Ovary (tissue), 9 donors: Measurements from ENCODE around the gene TXNDC12. TPM values are rescaled to one million over a fixed set of nuclear protein-coding genes. Genes with fewer than 3 reads are reported as not detected.
"Not testable (repeated sequence)": the region's sequence is repeated elsewhere in the genome, so short reads cannot be mapped to it uniquely, and the experiment has no call there.

Experiments
- DNase-seq, 5 donors: peaks; one replicate each; pipeline ENCODE4 v3.0.0-alpha.2; 2019 to 2020
- H3K27ac ChIP-seq, 2 donors: fragments of 200-600 bp; one replicate each; pipeline versions ENCODE4 v1.5.1 to v1.8.0; 2019 to 2022
- H3K27me3 ChIP-seq: fragments of 200-600 bp; one replicate; pipeline ENCODE4 v1.8.0; 2022
- H3K36me3 ChIP-seq: fragments of 200-600 bp; sonication (generic); one replicate; pipeline ENCODE4 v1.5.1; 2019
- H3K4me1 ChIP-seq: one replicate; pipeline ENCODE4 v1.8.1; 2013; ENCODE audit warnings: mild to moderate bottlenecking, moderate library complexity; ENCODE audit not compliant: insufficient read depth
- H3K4me3 ChIP-seq: fragments of 200-600 bp; sonication (generic); one replicate; pipeline ENCODE4 v1.5.1; 2017
- H3K9me3 ChIP-seq, 2 donors: fragments of 200-600 bp in 1 of 2; sonication (generic) in 1 of 2; one replicate each; pipeline versions ENCODE4 v1.5.1 to v1.8.1; 2013 to 2019; ENCODE audit warnings: mild to moderate bottlenecking in 1 of 2, moderate library complexity in 1 of 2
- EP300 ChIP-seq: sonication (generic); formaldehyde crosslinking; IDR thresholded peaks from one replicate; pipeline ENCODE4 v1.6.1; 2017; ENCODE audit warnings: antibody characterized with exemption
- POLR2A ChIP-seq: fragments of 450-650 bp; IDR thresholded peaks from one replicate; pipeline ENCODE4 v1.6.1; 2017; ENCODE audit warnings: antibody characterized with exemption, mild to moderate bottlenecking, moderate library complexity
- WGBS, 3 donors: extraction: QIAGEN DNeasy Blood & Tissue Kit in 1 of 3; methylation state at CpG; one replicate each; pipeline versions ENCODE4 v1.1.5 to v1.1.7; 2013 to 2017; 5-methylcytosine and 5-hydroxymethylcytosine counted together
- intact Hi-C, 4 donors: fragments of 100-400 bp; cut with DNase I; formaldehyde crosslinking; loops; one replicate each; pipeline versions ENCODE4 v1.11.0 to v1.15.1; 2022 to 2023
- polyA plus RNA-seq, 2 donors: library from polyadenylated mRNA; stranded (reverse); fragments of 200-250 nt in 1 of 2; fragments of 350-450 nt in 1 of 2; fragmentation: Illumina TruSeq in 1 of 2; extraction: RNeasy Lipid Tissue Mini Kit (QIAGEN cat#74804) in 1 of 2; gene quantifications; one replicate each; pipeline ENCODE4 v1.2.3, GENCODE V29; 2013 to 2014
- total RNA-seq, 7 donors: library from RNA; depleted of rRNA in 2 of 7; stranded (reverse); fragments of >200 nt in 2 of 7; fragmentation: NEBNext Ultra II Directional in 3 of 7; extraction: Animal tissue kit (Norgen Biotek cat#: 25700) in 3 of 7; gene quantifications; one replicate each; pipeline versions ENCODE4 v1.1.0 to v1.2.4, GENCODE V29; 2016 to 2023
- TF ChIP-seq, protein P1 (sequence below), 3 donors: fragments of 450-650 bp in 2 of 3; fragments of 200-600 bp in 1 of 3; IDR thresholded peaks; one replicate each; pipeline versions ENCODE4 v1.5.1 to v1.8.0; 2016 to 2022; ENCODE audit warnings: antibody characterized with exemption in 3 of 3, mild to moderate bottlenecking in 1 of 3
- donor health status: DM: no; HTN: no; CAD: no; lungs with moderate emphysema.
- donor health status: DM: no; HTN: no; CAD: no.
- donor health status: Bipolar disorder and iron deficiency.
- donor health status: DM: yes; HTN: yes; CAD: no.
- donor health status: DM: no; HTN: no; CAD: no.
- donor health status: DM: yes; HTN: yes; CAD: no.

Gene TXNDC12
- total and polyA plus RNA-seq, 9 donors: 27.3 to 52.8 (median 37.5) TPM

- H3K4me1 ChIP-seq: no peaks in the 10 kb centered on the region
- WGBS, 3 donors: 73 to 80% (median 76%) methylated on average over 3 of the region's 3 CpGs
- no peaks in the 10 kb centered on the region for H3K36me3 ChIP-seq
- H3K9me3 ChIP-seq: no peaks in the 10 kb centered on the region
- no peak overlapping the region for H3K4me3 ChIP-seq
- no peaks in the 10 kb centered on the region for H3K27me3 ChIP-seq
- no peak for DNase-seq
- TF ChIP-seq, protein P1, sequence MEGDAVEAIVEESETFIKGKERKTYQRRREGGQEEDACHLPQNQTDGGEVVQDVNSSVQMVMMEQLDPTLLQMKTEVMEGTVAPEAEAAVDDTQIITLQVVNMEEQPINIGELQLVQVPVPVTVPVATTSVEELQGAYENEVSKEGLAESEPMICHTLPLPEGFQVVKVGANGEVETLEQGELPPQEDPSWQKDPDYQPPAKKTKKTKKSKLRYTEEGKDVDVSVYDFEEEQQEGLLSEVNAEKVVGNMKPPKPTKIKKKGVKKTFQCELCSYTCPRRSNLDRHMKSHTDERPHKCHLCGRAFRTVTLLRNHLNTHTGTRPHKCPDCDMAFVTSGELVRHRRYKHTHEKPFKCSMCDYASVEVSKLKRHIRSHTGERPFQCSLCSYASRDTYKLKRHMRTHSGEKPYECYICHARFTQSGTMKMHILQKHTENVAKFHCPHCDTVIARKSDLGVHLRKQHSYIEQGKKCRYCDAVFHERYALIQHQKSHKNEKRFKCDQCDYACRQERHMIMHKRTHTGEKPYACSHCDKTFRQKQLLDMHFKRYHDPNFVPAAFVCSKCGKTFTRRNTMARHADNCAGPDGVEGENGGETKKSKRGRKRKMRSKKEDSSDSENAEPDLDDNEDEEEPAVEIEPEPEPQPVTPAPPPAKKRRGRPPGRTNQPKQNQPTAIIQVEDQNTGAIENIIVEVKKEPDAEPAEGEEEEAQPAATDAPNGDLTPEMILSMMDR (IDR thresholded peaks at IDR 0.05): no peak
- H3K27ac ChIP-seq: no peak overlapping the region
- intact Hi-C loops: no loop called here
Observed at GRCh38 chr1:52080014-52080415, 25.0 kb upstream of the TXNDC12 start.

- H3K4me1 ChIP-seq, H3K4me3 ChIP-seq, intact Hi-C loops, H3K36me3 ChIP-seq, H3K27ac ChIP-seq, H3K9me3 ChIP-seq, H3K27me3 ChIP-seq, DNase-seq: not testable (repeated sequence)
- 90 to 95% (median 92%) methylated on average over 6 of the region's 6 CpGs for WGBS, 3 donors
Observed at GRCh38 chr1:52077277-52077676, 22.3 kb upstream of the TXNDC12 start.

DNA sequence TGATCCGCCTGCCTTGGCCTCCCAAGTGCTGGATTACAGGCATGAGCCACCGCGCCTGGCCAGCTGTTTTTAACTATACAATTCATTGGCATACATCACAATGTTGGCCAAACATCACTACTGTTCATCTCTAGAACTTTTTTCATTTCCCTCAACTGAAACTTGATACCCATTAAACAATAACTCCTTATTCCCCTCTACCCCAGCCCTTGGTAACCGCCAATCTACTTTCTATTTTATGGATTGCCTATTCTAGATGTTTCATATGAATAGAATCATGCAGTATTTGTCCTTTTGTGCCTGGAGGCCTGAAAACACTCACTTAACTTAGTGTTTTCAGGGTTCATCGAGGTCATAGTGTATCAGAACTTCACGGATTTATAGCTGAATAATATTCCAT is 17.3 kb upstream of the TXNDC12 start:
- TF ChIP-seq EP300 (no peak), POLR2A (no peak)
- TF ChIP-seq, protein P1 (IDR thresholded peaks at IDR 0.05): no peak
- no peak for DNase-seq
- H3K9me3 ChIP-seq: no peaks in the 10 kb centered on the region
- H3K4me1 ChIP-seq: no peaks in the 10 kb centered on the region
- no peaks in the 10 kb centered on the region for H3K27me3 ChIP-seq
- no peaks in the 10 kb centered on the region for H3K36me3 ChIP-seq
- no peak overlapping the region for H3K4me3 ChIP-seq
- intact Hi-C loops: no loop called here
- H3K27ac ChIP-seq: no peak overlapping the region
- WGBS, 3 donors: 80 to 97% (median 80%) methylated on average over 6 of the region's 6 CpGs

DNA sequence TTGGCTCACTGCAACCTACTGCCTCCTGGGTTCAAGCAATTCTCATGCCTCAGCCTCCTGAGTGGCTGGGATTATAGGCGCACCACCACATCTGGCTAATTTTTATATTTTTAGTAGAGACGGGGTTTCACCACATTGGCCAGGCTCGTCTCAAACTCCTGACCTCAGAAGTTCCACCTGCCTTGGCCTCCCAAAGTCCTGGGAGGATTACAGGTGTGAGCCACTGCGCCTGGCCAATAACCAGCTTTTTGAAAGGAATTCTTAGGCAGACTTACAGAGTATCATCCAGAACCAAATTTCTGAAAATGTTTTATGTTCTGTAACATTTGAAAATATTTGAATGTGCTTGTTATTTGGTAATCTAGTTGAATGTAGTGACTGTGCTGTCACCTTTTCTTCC is 15.7 kb upstream of the TXNDC12 start:
- Histone ChIP-seq H3K27ac (no peak overlapping the region), H3K9me3 (no peaks in the 10 kb centered on the region), H3K27me3 (no peaks in the 10 kb centered on the region), H3K4me3 (no peak overlapping the region), H3K4me1 (no peaks in the 10 kb centered on the region), H3K36me3 (no peaks in the 10 kb centered on the region)
- TF ChIP-seq, protein P1 (IDR thresholded peaks at IDR 0.05): no peak
- no peak for DNase-seq
- WGBS, 3 donors: 83 to 97% (median 91%) methylated on average over 4 of the region's 4 CpGs
- intact Hi-C loops: no loop called here

GRCh38 chr1:52063192-52063591 is 8.2 kb upstream of the TXNDC12 start:
- intact Hi-C loops: no loop called here
- H3K4me1 ChIP-seq: no peaks in the 10 kb centered on the region
- H3K27me3 ChIP-seq: no peaks in the 10 kb centered on the region
- H3K4me3 ChIP-seq: no peak overlapping the region
- DNase-seq: no peak
- no peaks in the 10 kb centered on the region for H3K9me3 ChIP-seq
- H3K27ac ChIP-seq: no peak overlapping the region
- no peaks in the 10 kb centered on the region for H3K36me3 ChIP-seq
- WGBS, 3 donors: 89 to 93% (median 91%) methylated on average over 2 of the region's 2 CpGs
- TF ChIP-seq, protein P1 (IDR thresholded peaks at IDR 0.05): no peak
- TF ChIP-seq POLR2A (no peak), EP300 (no peak)
